MCF 10A (cell line): Measurements from ENCODE around the gene CHERP. TPM values are rescaled to one million over a fixed set of nuclear protein-coding genes. Genes with fewer than 3 reads are reported as not detected.

ENCODE experiments used
- Bru-seq: library from RNA; stranded (reverse); fragments of 400-500 nt; gene quantifications from one replicate; lab custom pipeline; 2021; lab: Mats Ljungman, UMichigan
- BruChase-seq, 2 experiments: library from RNA; stranded (reverse); fragments of 400-500 nt; gene quantifications; one replicate each; lab custom pipeline; 2021; lab: Mats Ljungman, UMichigan
- BruUV-seq: library from RNA; stranded (reverse); fragments of 400-500 nt; replicated peaks from 2 replicates; lab custom pipeline; 2021; lab: Mats Ljungman, UMichigan
- CTCF ChIA-PET: fragments of 300-600 bp; sonication (Branson Sonifier 250); formaldehyde crosslinking; extraction: SDS; loops from one replicate; lab custom pipeline; 2021; ENCODE audit warnings: antibody characterized with exemption, inconsistent platforms; lab: Yijun Ruan, JAX
- POLR2A ChIA-PET: fragments of 300-600, 350-650 bp; sonication (Branson Sonifier 250); formaldehyde crosslinking; extraction: SDS; loops from one replicate; lab custom pipeline; 2020; ENCODE audit warnings: antibody characterized with exemption, inconsistent platforms; lab: Yijun Ruan, JAX
- DNase-seq: peaks from one replicate; pipeline ENCODE4 v3.0.0-alpha.2; 2018; ENCODE audit not compliant: unreplicated experiment
- H3K27ac Mint-ChIP-seq: one replicate; pipeline ENCODE4 v1.8.0; 2022; ENCODE audit warnings: mild to moderate bottlenecking, low read depth, mixed read lengths; ENCODE audit not compliant: unreplicated experiment
- H3K27me3 Mint-ChIP-seq: one replicate; pipeline ENCODE4 v1.8.0; 2022; ENCODE audit warnings: mixed read lengths; ENCODE audit not compliant: insufficient read depth, unreplicated experiment
- H3K36me3 Mint-ChIP-seq: one replicate; pipeline ENCODE4 v1.8.0; 2022; ENCODE audit warnings: mild to moderate bottlenecking, moderate library complexity, mixed read lengths; ENCODE audit not compliant: insufficient read depth, unreplicated experiment
- H3K4me1 Mint-ChIP-seq: one replicate; pipeline ENCODE4 v1.8.0; 2022; ENCODE audit warnings: mixed read lengths; ENCODE audit not compliant: insufficient read depth, unreplicated experiment
- H3K4me3 Mint-ChIP-seq: one replicate; pipeline ENCODE4 v1.8.0; 2022; ENCODE audit warnings: mild to moderate bottlenecking, moderate library complexity, mixed read lengths; ENCODE audit not compliant: unreplicated experiment
- H3K9me3 Mint-ChIP-seq: one replicate; pipeline ENCODE4 v1.8.0; 2022; ENCODE audit warnings: mixed read lengths; ENCODE audit not compliant: unreplicated experiment
- CTCF ChIP-seq: fragments of 200-600 bp; IDR thresholded peaks from one replicate; pipeline ENCODE4 v1.8.0; 2022; ENCODE audit warnings: antibody characterized with exemption, mild to moderate bottlenecking; ENCODE audit not compliant: unreplicated experiment
- intact Hi-C: fragments of 100-400 bp; cut with micrococcal nuclease; formaldehyde crosslinking; loops from 2 replicates; pipeline ENCODE4 v1.14.1; 2022
- long read RNA-seq: library from polyadenylated mRNA; stranded (forward); transcript quantifications from one replicate; pipeline ENCODE4 v2.0.0, GENCODE V29; 2022
- total RNA-seq: library from RNA; stranded (reverse); gene quantifications from 2 replicates; pipeline ENCODE4 v1.2.3, GENCODE V29; 2022

Gene CHERP
- 45.6 and 51.6 TPM in 2 replicates for total RNA-seq
- Bru-seq, nascent RNA = percentile 76 among the genes with signal in this experiment
- percentile 97 among the genes with signal in this experiment for BruChase-seq, experiment 1, labeled RNA remaining after a 6-hour chase
- percentile 94 among the genes with signal in this experiment for BruChase-seq, experiment 2, labeled RNA remaining after a 2-hour chase
- long read RNA-seq, full-length matches to known transcripts = 52 of 124 reads
- long read RNA-seq, partial matches to known transcripts = 34 of 124 reads
- long read RNA-seq, other reads (novel, unspliced or antisense) = 38 of 124 reads

GRCh38 chr19:16542045-16542909 is at the start of gene CHERP:
CHERP (minus strand) TSS chr19:16542437; CDS start chr19:16542378, 59 bp downstream.
- no peaks in the 10 kb centered on the region for H3K9me3 Mint-ChIP-seq
- peak within 1 kb of the TSS; percentile 81 for H3K4me3 Mint-ChIP-seq
- no TSS peak for BruUV-seq

DNA sequence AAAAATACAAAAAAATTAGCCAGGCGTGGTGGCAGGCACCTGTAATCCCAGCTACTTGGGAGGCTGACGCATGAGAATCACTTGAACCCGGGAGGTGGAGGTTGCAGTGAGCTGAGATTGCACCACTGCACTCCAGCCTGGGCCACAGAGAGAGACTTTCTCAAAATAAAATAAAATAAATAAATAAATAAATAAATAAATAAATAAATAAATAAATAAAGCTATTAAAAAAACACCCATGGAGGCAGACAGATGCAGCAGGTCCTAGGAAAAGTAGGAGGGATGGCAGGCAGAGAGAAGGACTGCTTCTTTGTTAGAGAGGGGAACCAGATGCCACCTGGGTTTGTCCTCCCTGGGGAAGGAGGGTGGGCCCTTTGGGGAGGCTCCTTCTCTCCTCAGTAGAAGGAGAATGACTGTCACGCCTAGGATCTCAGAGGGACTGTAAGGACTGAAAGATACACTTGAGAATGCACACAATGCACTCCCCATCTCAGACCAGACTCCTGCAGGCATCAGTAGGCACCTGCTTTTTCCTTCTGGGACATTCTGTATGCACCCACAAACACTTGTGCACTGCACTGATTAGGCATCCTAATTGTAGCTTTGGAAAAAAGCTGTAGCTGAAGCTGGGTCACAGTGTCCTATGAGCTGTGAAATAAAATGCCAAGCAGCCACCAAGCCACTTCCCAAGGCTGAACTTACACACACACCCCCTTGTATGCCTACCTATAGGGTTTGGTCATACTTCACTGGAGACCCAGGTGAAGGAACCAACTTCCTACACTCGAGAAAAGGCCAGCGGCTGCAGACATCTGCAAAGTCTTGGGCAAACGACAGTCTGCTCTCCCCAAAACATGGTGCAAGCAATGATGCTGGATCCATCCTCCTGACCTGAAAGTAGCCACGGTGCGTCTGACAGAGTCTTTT is 48.9 kb upstream of the CHERP start:
- no peak for DNase-seq
- BruUV-seq = no TSS peak
- Mint-ChIP-seq H3K4me1 (peaks cover 26% of the 10 kb centered on the region), H3K9me3 (no peaks in the 10 kb centered on the region), H3K27ac (no peak overlapping the region), H3K27me3 (no peaks in the 10 kb centered on the region), H3K4me3 (no peak overlapping the region), H3K36me3 (no peaks in the 10 kb centered on the region)
- intact Hi-C loops = no loop called here
- CTCF ChIA-PET = interaction anchor here (0.6 to 0.9 kb wide), 4 partner anchors 17 to 152 kb away, joined by 3 to 4 read pairs (median 3); no protein-coding TSS in a partner anchor
- POLR2A ChIA-PET = interaction anchor here (1.0 to 1.8 kb wide), 3 partner anchors 9 to 59 kb away, joined by 3 to 8 read pairs (median 3); no protein-coding TSS in a partner anchor
- no peak for TF ChIP-seq CTCF

More at GRCh38 chr19:16542045-16542909, at the start of gene CHERP:
- peak within 1 kb of the TSS; percentile 63 for H3K27ac Mint-ChIP-seq
- CTCF ChIA-PET = interaction anchor here (0.6 kb wide), 1 partner anchor 229 kb away, joined by 3 read pairs; no protein-coding TSS in a partner anchor
- H3K27me3 Mint-ChIP-seq = no peaks in the 10 kb centered on the region
- peak; percentile 94 for DNase-seq
- intact Hi-C loops = no loop called here
- POLR2A ChIA-PET = interaction anchor here (0.6 to 3.3 kb wide), 31 partner anchors 8 to 607 kb away, joined by 3 to 20 read pairs (median 4); partner anchors contain the start of genes C19orf44, CALR3, MED26 and SLC35E1
- H3K4me1 Mint-ChIP-seq = peaks cover 9% of the 10 kb centered on the region
- peaks cover 37% of the 10 kb centered on the region for H3K36me3 Mint-ChIP-seq
- TF ChIP-seq CTCF = no peak

DNA sequence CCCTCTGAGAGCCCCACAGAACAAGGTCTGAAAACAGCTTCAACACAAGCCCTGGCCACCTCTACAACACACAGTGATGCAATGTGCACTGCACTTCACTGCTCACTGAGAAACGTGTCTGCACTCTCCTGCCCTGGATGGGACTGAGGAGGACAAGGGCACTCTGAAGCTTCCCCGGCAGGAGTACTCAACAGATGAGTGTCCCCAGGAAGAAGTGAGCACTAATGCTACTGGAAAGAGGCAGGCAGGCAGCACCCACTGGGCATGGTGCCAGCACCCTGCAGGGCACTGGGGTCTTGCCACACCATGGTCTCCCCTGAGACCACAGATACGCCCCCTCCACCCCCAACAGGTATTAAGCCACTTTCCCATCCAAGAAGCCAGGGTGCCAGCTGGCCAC is 47.7 kb upstream of the CHERP start:
- Mint-ChIP-seq H3K9me3 (no peaks in the 10 kb centered on the region), H3K27ac (no peak overlapping the region), H3K4me3 (no peak overlapping the region), H3K36me3 (no peaks in the 10 kb centered on the region), H3K27me3 (no peaks in the 10 kb centered on the region), H3K4me1 (peaks cover 23% of the 10 kb centered on the region)
- DNase-seq = no peak
- intact Hi-C loops = no loop called here
- no peak for TF ChIP-seq CTCF
- CTCF ChIA-PET = interaction anchor here (0.5 kb wide), 1 partner anchor 47 kb away, joined by 3 read pairs; no protein-coding TSS in a partner anchor
- BruUV-seq = no TSS peak
- POLR2A ChIA-PET = interaction anchor here (1.8 kb wide), 1 partner anchor 37 kb away, joined by 8 read pairs; no protein-coding TSS in a partner anchor
